ENCODE data around the gene TXNDC5. TPM values are rescaled to one million over a fixed set of nuclear protein-coding genes. Genes with fewer than 3 reads are reported as not detected.

TXNDC5 gene
- 10 to 100 TPM; 17.5 to 19.0 TPM for total RNA-seq

DNA sequence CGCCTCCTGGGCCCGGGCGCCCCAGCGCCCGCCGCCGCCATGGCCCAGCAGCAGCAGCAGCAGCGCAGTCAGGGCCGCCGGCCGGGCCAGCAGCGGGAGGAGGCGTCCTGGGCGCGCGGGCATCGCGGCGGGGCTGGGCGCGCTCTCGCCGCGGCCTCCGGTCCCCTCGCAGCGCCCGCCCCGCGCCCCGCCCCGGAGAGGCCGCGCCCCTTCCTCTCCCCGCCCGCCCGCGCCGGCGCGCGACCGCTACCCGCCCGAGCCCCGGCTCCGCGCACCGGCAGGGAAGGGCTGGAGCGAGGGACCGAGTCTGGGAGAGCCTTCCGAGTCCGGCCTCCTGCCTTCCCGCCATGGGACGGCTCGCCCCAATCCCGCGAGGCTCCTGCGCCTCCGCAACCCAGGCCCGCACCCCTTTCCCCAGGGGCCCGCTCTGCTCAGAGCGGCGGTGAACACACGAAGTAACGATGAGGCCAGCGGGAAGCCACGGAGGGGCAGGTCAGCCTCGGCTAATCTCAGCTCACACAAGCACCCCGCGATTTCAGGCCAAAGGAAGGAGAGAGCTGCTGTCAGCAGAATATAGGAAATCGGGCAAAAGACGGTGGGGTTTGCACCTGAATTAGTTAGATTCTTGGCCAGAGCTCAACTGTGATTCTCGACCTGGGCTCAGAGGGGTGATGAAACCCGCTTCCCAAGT, at the start of gene TXNDC5:
TXNDC5 (minus strand) TSS at position 135 of the 691 bp plus-strand sequence; CDS start at position 123, 12 bp downstream.
- DNase-seq (peak; percentile 82), ATAC-seq (ENCODE audit: low read depth) (peak; percentile 80)
- Mint-ChIP-seq H3K4me3 (peak within 1 kb of the TSS; percentile 77), H3K9me3 (no peaks in the 10 kb centered on the region), H3K27me3 (no peaks in the 10 kb centered on the region), H3K36me3 (no peaks in the 10 kb centered on the region), H3K27ac (peak within 1 kb of the TSS; percentile 40), H3K4me1 (peaks cover 11% of the 10 kb centered on the region)
- POLR2A ChIA-PET, result interaction anchor here (1.5 kb wide), 1 partner anchor 191 kb away, joined by 4 read pairs; the partner anchor contains the start of gene EEF1E1

DNA sequence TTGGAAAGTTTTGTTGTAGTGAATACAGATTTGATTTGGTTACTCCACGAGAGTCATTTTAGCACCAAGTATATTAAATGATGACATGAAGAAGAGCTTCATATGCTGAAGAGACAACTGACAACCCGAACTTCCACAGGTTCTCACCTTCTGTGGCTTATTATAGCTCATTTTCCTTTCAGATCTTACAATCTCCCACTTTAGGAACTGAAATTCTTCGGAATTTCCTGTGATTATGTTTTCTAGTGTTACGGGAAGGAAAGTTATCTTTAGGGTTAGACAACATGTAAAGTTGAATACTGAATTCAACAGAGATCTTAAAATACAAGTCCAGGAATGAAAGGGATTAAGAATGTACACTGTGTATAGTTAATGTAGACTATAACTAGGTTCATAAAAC, 49.6 kb upstream of the TXNDC5 start:
- no peak overlapping the region for H3K27ac Mint-ChIP-seq
- no peak for DNase-seq
- no peaks in the 10 kb centered on the region for H3K27me3 Mint-ChIP-seq
- no peaks in the 10 kb centered on the region for H3K4me1 Mint-ChIP-seq
- ATAC-seq (ENCODE audit: low read depth), result no peak
- POLR2A ChIA-PET, result no interaction called here
- no peaks in the 10 kb centered on the region for H3K36me3 Mint-ChIP-seq
- no peak overlapping the region for H3K4me3 Mint-ChIP-seq
- peaks cover 1% of the 10 kb centered on the region for H3K9me3 Mint-ChIP-seq

DNA sequence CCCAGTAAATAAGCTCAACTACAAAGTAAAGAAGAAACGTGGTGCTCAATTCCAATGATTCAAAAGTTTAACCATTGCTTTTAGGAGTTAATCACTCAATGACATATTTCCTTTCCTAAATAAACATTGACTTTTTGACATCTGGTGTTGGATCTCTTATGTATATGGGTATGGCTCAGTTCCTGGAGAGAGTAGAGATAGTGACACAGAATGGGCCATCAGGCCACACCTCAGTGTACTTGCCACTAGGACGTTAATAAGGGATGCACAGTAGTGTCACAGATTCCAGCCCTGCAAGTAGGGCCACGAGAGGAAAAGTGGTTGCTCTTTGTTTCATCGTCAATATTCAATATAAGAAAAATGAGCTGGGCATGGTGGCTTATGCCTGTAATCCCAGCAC, 48.9 kb upstream of the TXNDC5 start:
- H3K4me1 Mint-ChIP-seq, result no peaks in the 10 kb centered on the region
- POLR2A ChIA-PET, result no interaction called here
- no peak overlapping the region for H3K27ac Mint-ChIP-seq
- no peaks in the 10 kb centered on the region for H3K36me3 Mint-ChIP-seq
- DNase-seq (no peak), ATAC-seq (ENCODE audit: low read depth) (no peak)
- H3K4me3 Mint-ChIP-seq, result no peak overlapping the region
- H3K27me3 Mint-ChIP-seq, result no peaks in the 10 kb centered on the region
- H3K9me3 Mint-ChIP-seq, result peaks cover 1% of the 10 kb centered on the region

DNA sequence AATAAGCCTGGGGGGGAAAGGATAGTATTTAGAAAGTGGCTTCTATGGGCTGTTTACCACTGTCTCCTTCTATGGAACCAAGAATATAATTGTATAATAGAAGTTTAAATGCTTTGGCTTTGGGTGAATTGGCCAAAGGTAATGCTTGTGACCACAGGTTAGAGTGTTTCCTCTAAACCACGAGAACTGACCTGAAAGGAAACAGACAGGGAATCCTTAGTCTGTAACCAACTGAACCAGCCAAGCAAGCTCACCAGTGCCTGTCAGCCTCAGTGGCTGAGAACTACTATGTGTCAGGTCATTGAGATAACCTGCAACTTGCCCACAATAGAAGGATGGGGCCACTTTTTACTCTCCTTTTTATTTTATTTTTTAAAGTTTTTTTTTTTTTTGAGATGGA, 47.9 kb upstream of the TXNDC5 start:
- Mint-ChIP-seq H3K36me3 (no peaks in the 10 kb centered on the region), H3K27ac (no peak overlapping the region), H3K9me3 (no peaks in the 10 kb centered on the region), H3K4me1 (no peaks in the 10 kb centered on the region), H3K4me3 (no peak overlapping the region), H3K27me3 (no peaks in the 10 kb centered on the region)
- ATAC-seq (ENCODE audit: low read depth) (no peak), DNase-seq (no peak)
- POLR2A ChIA-PET, result no interaction called here

DNA sequence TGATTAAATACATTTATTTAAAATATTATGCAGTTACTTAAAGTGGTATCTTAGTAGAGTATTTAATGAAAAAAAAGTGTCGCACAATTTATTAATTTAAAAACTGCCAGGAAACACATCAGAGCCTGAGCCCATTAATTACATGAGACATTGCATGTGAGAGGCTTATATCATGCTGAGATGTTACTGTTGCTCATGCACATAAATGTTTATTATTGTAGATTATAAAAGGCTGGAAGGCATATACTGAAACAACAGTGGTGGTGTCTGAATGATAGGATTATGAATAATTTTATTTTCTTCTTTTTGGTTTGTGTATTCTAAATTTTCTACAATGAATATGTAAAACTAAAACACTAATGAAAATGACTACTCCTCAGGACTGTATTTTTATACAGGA, 45.7 kb upstream of the TXNDC5 start:
- POLR2A ChIA-PET, result no interaction called here
- ATAC-seq (ENCODE audit: low read depth), result no peak
- no peaks in the 10 kb centered on the region for H3K9me3 Mint-ChIP-seq
- DNase-seq, result no peak
- H3K4me1 Mint-ChIP-seq, result no peaks in the 10 kb centered on the region
- H3K36me3 Mint-ChIP-seq, result no peaks in the 10 kb centered on the region
- no peaks in the 10 kb centered on the region for H3K27me3 Mint-ChIP-seq
- no peak overlapping the region for H3K4me3 Mint-ChIP-seq
- no peak overlapping the region for H3K27ac Mint-ChIP-seq

DNA sequence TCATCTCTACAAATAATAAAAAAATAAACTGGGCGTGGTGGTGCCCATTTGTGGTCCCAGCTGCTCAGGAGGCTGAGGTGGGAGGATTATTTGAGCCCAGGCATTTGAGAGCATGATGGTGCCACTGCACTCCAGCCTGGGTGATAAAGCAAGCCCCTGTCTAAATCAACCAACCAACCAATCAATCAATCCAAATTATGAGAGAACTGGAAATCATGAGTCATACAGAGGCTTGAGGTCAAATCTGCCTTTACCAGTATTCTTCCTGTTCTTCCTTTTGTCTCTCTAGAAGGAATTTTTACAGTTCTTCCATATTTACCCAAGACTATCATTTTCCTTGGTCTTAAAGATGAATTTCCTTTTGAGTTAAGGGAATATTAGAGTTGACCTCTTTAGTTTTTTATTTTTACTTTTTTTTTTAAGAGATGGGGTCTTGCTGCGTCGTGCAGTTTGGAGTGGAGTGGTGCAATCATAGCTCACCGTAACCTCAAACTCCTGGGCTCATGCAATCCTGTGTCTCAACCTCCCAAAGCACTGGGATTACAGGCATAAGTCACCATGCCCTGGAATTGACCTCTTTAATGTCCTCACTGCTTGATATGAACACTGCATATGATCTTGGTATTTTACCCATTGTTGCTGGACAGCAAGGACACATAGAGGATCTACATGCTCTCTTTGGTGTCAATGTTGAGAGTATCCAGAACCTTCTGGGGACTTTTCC, 44.1 kb upstream of the TXNDC5 start:
- H3K4me1 Mint-ChIP-seq, result no peaks in the 10 kb centered on the region
- H3K27me3 Mint-ChIP-seq, result peaks cover 2% of the 10 kb centered on the region
- H3K36me3 Mint-ChIP-seq, result no peaks in the 10 kb centered on the region
- H3K9me3 Mint-ChIP-seq, result peaks cover under 1% of the 10 kb centered on the region
- no peak for ATAC-seq (ENCODE audit: low read depth)
- POLR2A ChIA-PET, result no interaction called here
- DNase-seq, result no peak
- H3K4me3 Mint-ChIP-seq, result no peak overlapping the region
- H3K27ac Mint-ChIP-seq, result no peak overlapping the region

DNA sequence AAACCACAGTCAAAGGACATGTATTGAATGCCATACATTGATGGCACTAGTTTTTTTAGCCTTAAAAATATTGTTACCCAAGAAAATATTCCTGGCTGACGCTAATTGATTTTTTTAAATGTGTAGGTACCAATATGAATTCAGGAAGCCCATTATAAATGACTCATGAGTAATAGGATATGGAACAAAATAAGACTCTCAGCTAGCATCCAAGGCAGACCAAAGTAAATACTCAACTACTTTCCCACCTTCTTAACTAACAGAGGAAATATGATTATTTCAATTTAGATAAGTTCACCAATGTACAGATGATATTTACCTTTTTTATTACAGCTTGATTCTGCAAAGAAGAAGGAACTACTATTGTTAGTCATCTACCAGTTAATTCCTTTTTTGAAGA, 43.2 kb upstream of the TXNDC5 start:
- DNase-seq (no peak), ATAC-seq (ENCODE audit: low read depth) (no peak)
- POLR2A ChIA-PET, result no interaction called here
- H3K4me3 Mint-ChIP-seq, result no peak overlapping the region
- H3K9me3 Mint-ChIP-seq, result peaks cover 6% of the 10 kb centered on the region
- no peaks in the 10 kb centered on the region for H3K4me1 Mint-ChIP-seq
- peaks cover 2% of the 10 kb centered on the region for H3K27me3 Mint-ChIP-seq
- no peaks in the 10 kb centered on the region for H3K36me3 Mint-ChIP-seq
- H3K27ac Mint-ChIP-seq, result no peak overlapping the region

DNA sequence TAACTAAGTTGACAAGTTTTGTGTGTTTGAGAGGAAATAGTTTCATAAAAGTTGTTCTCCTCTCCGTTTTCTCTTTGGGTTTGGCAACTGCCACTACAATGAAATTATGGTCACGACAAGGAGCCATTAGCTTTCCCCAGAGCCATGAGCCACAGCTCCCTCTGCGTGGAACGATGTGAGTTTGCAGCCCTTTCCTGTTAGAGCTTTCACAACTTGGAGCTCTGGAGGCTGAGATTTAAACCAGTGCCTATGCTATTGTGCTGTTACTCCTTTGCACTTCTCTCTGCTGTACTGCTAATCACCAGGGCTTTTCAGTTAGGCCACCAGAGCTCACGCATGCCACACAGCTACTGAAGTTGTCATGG, 29.3 kb upstream of the TXNDC5 start:
- POLR2A ChIA-PET, result no interaction called here
- no peak for DNase-seq
- H3K4me1 Mint-ChIP-seq, result no peaks in the 10 kb centered on the region
- no peak overlapping the region for H3K27ac Mint-ChIP-seq
- ATAC-seq (ENCODE audit: low read depth), result no peak
- no peaks in the 10 kb centered on the region for H3K36me3 Mint-ChIP-seq
- no peak overlapping the region for H3K4me3 Mint-ChIP-seq
- H3K27me3 Mint-ChIP-seq, result peaks cover 4% of the 10 kb centered on the region
- H3K9me3 Mint-ChIP-seq, result no peaks in the 10 kb centered on the region

DNA sequence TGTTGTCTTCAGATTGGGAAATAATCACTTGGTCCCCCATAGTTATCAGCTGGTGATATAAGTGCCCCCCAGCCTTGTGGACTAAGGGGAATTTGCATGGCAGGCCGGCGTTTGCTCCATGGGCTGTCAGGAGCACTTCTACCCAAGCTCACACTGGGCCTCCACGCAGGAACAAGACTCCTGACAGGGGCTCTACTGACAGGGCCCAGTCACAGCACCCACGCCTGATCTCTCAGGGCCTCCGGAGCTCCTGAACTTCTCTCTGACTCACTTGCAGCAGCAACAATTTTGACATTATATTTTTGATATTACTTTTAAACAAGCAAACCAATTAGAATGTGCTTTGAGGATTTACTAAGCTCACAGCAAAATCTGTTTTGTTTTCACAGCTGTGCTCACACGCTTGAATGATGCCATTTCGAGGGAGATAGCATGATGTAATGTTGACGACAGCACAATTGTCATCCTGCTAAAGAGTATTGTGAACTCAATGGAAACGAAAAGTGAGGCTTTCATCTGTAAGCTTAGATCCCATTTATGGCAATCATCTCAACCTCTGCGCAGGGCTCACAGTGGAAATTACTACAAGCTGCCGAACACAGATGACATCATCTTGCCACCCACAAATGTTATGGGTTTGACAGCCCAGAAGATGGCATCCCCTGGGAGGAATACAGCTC, 28.7 kb upstream of the TXNDC5 start:
- no peak for DNase-seq
- POLR2A ChIA-PET, result no interaction called here
- H3K4me1 Mint-ChIP-seq, result no peaks in the 10 kb centered on the region
- H3K4me3 Mint-ChIP-seq, result no peak overlapping the region
- no peak overlapping the region for H3K27ac Mint-ChIP-seq
- H3K27me3 Mint-ChIP-seq, result peaks cover 3% of the 10 kb centered on the region
- ATAC-seq (ENCODE audit: low read depth), result no peak
- no peaks in the 10 kb centered on the region for H3K9me3 Mint-ChIP-seq
- no peaks in the 10 kb centered on the region for H3K36me3 Mint-ChIP-seq

DNA sequence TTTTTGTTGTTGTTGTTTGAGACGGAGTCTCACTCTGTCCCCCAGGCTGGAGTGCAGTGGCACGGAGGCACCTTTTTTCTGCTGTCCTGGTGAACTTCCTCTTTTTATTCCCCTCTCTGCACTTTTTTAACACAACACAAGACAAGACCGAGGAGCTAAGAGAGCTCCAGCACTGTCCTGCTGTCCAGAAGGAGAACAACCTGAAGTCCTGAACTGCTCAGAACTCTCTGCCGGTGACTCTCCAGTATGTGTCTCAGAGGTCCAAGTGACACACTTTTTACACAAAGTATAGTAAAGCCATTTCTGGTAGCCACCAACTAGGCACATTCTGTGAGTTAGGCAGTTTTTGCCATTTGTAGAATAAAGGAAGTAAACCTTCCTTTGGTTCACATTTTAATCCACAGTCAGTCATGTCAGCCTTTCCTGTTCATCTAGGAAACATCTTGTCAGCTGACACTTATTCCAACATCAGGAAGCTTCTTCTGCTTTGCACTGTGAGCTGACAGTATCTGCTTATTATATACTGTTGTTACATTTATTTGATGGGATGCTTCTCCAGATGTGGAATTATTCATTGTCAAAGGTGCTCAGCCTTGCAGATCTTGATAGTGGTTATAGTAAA, 28.1 kb upstream of the TXNDC5 start:
- H3K4me1 Mint-ChIP-seq, result no peaks in the 10 kb centered on the region
- no peak overlapping the region for H3K4me3 Mint-ChIP-seq
- DNase-seq (no peak), ATAC-seq (ENCODE audit: low read depth) (no peak)
- H3K27ac Mint-ChIP-seq, result no peak overlapping the region
- POLR2A ChIA-PET, result no interaction called here
- peaks cover 3% of the 10 kb centered on the region for H3K27me3 Mint-ChIP-seq
- H3K9me3 Mint-ChIP-seq, result no peaks in the 10 kb centered on the region
- no peaks in the 10 kb centered on the region for H3K36me3 Mint-ChIP-seq

DNA sequence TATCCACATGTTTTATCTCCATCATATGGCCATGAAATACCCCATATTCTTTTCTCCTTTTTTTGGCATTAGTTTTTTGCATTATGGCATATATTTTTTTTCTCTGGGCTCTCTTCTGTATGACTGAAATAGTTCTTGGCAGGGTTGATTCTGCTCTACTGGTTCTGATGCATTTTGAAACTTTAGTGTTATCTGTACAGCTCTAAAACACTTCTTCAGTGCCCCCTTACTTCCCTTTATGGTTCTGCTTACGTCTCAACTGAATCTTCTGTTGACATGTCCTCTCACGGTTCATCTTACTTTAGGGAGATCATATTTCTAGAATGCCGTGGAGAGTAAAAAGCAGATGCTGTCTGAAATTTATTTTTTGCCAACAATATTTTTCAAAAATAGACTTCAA, 23.2 kb upstream of the TXNDC5 start:
- no peaks in the 10 kb centered on the region for H3K36me3 Mint-ChIP-seq

DNA sequence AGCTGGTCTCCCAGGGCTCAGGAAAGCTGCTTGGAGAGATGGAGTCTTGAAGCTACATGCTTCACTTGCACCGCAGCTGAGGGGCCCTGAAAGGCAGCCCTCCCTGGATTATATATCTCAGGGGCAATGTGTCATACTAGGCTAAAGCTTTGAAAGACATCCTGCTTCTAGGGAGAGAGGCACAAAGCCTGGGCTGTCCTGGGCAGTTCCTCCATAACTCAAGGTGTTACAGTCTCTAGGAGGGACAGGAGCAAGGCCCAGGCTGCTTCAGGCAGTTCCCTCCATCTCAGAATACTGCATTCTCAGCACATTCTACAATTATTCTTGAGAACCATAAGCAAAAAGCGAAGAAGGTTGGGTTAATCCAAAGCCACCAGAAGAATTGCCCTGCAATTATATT, 22.0 kb upstream of the TXNDC5 start:
- H3K9me3 Mint-ChIP-seq, result no peaks in the 10 kb centered on the region
- POLR2A ChIA-PET, result no interaction called here
- no peaks in the 10 kb centered on the region for H3K36me3 Mint-ChIP-seq
- H3K4me3 Mint-ChIP-seq, result no peak overlapping the region
- H3K27me3 Mint-ChIP-seq, result peaks cover 15% of the 10 kb centered on the region
- no peak overlapping the region for H3K27ac Mint-ChIP-seq
- no peak for DNase-seq
- ATAC-seq (ENCODE audit: low read depth), result no peak
- H3K4me1 Mint-ChIP-seq, result no peaks in the 10 kb centered on the region

More for the DNA sequence above, 23.2 kb upstream of the TXNDC5 start:
- no peaks in the 10 kb centered on the region for H3K9me3 Mint-ChIP-seq
- H3K4me3 Mint-ChIP-seq, result no peak overlapping the region
- H3K27me3 Mint-ChIP-seq, result peaks cover 10% of the 10 kb centered on the region
- no peak overlapping the region for H3K27ac Mint-ChIP-seq
- ATAC-seq (ENCODE audit: low read depth), result no peak
- no peak for DNase-seq
- POLR2A ChIA-PET, result no interaction called here
- no peaks in the 10 kb centered on the region for H3K4me1 Mint-ChIP-seq

DNA sequence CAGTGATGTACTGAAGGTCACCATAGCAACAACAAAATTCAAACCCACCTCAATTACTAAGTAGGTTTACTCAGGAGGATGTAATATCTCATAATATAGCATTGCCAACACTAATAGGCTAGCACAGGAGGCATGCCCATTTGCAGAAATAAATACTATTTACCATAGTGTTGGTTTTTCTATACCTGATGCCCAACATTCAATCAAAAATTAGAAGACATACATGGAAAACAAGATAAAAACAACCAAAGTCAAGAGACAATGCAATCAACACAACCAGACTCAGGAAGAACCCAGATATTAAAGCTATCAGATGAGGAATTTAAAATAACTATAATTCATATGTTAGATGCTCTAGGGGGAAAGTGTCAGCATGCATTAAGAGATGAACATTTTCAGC, 14.3 kb upstream of the TXNDC5 start:
- peaks cover 4% of the 10 kb centered on the region for H3K9me3 Mint-ChIP-seq
- POLR2A ChIA-PET, result no interaction called here
- H3K36me3 Mint-ChIP-seq, result no peaks in the 10 kb centered on the region
- peaks cover 23% of the 10 kb centered on the region for H3K27me3 Mint-ChIP-seq
- H3K4me3 Mint-ChIP-seq, result no peak overlapping the region
- H3K27ac Mint-ChIP-seq, result no peak overlapping the region
- ATAC-seq (ENCODE audit: low read depth), result no peak
- no peak for DNase-seq
- no peaks in the 10 kb centered on the region for H3K4me1 Mint-ChIP-seq

DNA sequence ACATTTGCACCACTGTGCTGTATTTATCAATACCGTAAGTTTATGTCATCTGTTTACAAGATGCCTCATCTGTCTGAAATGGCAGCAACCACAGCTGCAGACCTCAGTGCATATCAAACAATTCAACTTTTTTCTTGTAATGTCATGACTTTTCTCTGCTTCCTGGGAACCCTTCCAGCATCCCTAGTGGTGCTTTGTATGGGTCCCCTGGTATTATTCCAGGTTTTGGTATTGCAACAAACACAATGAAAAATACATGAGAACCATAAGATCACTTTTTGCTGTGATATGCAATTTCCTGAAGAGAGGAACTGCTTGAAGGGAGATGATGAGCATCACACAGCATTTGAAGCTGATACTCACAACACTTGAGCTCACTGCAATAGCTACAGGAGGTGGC, 12.0 kb upstream of the TXNDC5 start:
- Mint-ChIP-seq H3K9me3 (peaks cover 4% of the 10 kb centered on the region), H3K36me3 (no peaks in the 10 kb centered on the region), H3K4me3 (no peak overlapping the region), H3K27me3 (peaks cover 7% of the 10 kb centered on the region), H3K27ac (no peak overlapping the region), H3K4me1 (no peaks in the 10 kb centered on the region)
- DNase-seq (no peak), ATAC-seq (ENCODE audit: low read depth) (no peak)
- POLR2A ChIA-PET, result no interaction called here

Measured in activated naive CD8-positive, alpha-beta T cell treated with anti-CD3 and anti-CD28 coated beads, Interleukin-2, amount 10 ng/mL, durations not matched to agents 7 days and 5 days (primary cell).